Kidney epithelial cell (primary cell): ENCODE results near the gene LRP11. TPM values are rescaled to one million over a fixed set of nuclear protein-coding genes. Genes with fewer than 3 reads are reported as not detected.

Experiments
- DNase-seq: peaks from one replicate; pipeline ENCODE4 v3.0.0-alpha.2; 2010; ENCODE audit warnings: low read depth
- H3K27me3 ChIP-seq: 2 replicates; pipeline ENCODE4 v1.6.0; 2011; ENCODE audit warnings: low read length; ENCODE audit not compliant: control insufficient read depth, insufficient read depth
- H3K36me3 ChIP-seq: 2 replicates; pipeline ENCODE4 v1.5.1; 2011; ENCODE audit warnings: low read length; ENCODE audit not compliant: control insufficient read depth, insufficient read depth
- H3K4me3 ChIP-seq: 2 replicates; pipeline ENCODE4 v1.5.1; 2011; ENCODE audit warnings: low read depth, mild to moderate bottlenecking, control low read depth, low read length
- CTCF ChIP-seq: IDR thresholded peaks from 2 replicates; pipeline ENCODE4 v1.5.1; 2011; ENCODE audit warnings: mild to moderate bottlenecking, moderate library complexity, low read length, control low read depth, inconsistent platforms; ENCODE audit not compliant: insufficient read depth, poor library complexity, severe bottlenecking
- total RNA-seq: library from RNA; depleted of rRNA; stranded (reverse); fragments of >200 nt; gene quantifications from 2 replicates; pipeline ENCODE4 v1.2.3, GENCODE V29; 2015

LRP11 gene
- total RNA-seq, 1 donor from 2014 or later, result 37.9 TPM

DNA sequence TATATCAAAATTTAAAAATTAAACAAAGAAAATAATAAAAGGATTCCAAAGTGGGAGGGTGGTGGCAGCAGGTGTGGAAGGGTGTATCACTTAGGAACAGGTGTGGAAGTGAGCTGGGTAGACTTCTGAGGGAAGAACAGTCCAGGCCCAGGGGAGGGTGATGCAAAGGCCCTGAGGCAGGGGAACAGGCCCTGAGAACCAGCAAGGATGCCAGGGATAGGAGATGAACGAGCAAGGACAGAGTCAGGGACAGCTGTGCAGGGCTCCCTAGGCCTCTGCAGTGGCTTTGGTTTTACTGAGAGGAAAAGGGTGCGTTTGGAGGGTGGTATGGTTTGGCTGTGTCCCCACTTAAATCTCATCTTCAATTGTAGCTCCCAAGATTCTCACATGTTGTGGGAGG is 43.2 kb upstream of the LRP11 start:
- Histone ChIP-seq H3K27me3 (peaks cover 2% of the 10 kb centered on the region), H3K4me3 (no peak overlapping the region), H3K36me3 (no peaks in the 10 kb centered on the region)
- DNase-seq, result no peak
- no peak for TF ChIP-seq CTCF

DNA sequence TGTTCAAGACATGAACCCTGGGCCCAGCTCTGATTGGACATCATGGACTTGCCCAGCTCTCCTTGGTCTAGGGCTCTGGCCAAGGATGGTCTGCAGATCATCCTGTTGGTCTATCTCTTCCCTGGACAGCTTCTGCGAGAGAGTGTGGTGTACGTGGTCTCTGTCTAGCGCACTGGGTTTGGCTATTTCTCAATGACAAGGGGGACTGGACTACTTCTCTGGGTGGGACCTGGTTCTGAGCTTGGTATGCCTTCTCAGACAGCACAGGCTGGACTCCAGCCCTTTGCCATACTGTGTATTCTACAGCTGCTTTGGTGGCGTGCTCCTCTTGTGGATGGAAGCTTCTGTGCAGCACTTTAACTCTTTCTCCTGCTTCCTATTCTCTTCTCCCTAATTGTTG is 42.2 kb upstream of the LRP11 start:
- H3K27me3 ChIP-seq, result peaks cover 2% of the 10 kb centered on the region
- TF ChIP-seq CTCF, result no peak
- H3K4me3 ChIP-seq, result no peak overlapping the region
- no peak for DNase-seq
- H3K36me3 ChIP-seq, result no peaks in the 10 kb centered on the region

GRCh38 chr6:149905911-149906371 is 41.8 kb upstream of the LRP11 start:
- no peak for TF ChIP-seq CTCF
- no peak for DNase-seq
- Histone ChIP-seq H3K4me3 (no peak overlapping the region), H3K36me3 (no peaks in the 10 kb centered on the region), H3K27me3 (peaks cover 2% of the 10 kb centered on the region)

GRCh38 chr6:149905371-149905910 is 41.3 kb upstream of the LRP11 start:
- peaks cover 2% of the 10 kb centered on the region for H3K27me3 ChIP-seq
- DNase-seq, result no peak
- H3K4me3 ChIP-seq, result no peak overlapping the region
- no peak for TF ChIP-seq CTCF
- no peaks in the 10 kb centered on the region for H3K36me3 ChIP-seq

DNA sequence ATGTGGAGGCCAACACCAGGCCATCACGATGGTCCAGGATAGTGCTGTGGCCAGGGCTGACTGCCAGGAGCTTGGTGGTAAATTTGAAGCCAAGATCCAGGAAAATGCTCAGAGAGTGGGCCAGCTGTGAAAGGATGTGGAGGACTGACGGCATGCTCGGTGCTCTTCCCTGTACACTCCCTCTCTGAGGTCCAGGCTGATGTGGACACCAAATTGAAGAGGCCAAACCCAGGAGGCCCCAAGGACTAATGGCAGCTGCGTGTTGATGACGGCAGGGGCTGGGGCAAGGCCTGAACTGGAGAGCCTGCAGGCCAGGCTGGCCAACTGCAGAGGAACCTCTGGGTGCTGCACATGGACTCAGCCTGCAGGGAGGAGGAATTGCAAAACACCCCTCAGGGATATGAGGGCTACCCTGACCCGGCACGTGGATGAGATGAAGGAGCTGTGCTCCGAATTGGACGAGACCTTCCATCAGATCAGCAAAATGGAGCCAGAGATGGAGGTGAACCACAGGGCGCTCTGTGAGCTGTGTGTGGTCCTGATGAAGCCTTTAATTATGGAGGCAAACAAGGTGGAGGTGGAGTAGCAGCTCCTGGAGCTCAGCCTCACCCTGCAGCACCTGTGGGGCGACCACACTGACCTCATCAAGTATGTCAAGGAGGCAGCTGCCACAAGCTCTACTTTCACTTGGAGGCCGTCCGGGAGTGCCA is 40.7 kb upstream of the LRP11 start:
- no peak for DNase-seq
- H3K4me3 ChIP-seq, result no peak overlapping the region
- H3K36me3 ChIP-seq, result no peaks in the 10 kb centered on the region
- no peak for TF ChIP-seq CTCF
- peaks cover 2% of the 10 kb centered on the region for H3K27me3 ChIP-seq
